ENCODE measurements around the gene OR2Y1. TPM values are rescaled to one million over a fixed set of nuclear protein-coding genes. Genes with fewer than 3 reads are reported as not detected.

The OR2Y1 gene
- total and polyA plus RNA-seq, 2 of the 13 experiments (the other 11 are each of a cell fraction or from before 2014, with no cell fraction given), result not detected

- ChIA-PET POLR2A (interaction anchor here (1.4 to 2.0 kb wide), 2 partner anchors 22 to 24 kb away, joined by 5 to 8 read pairs; no protein-coding TSS in a partner anchor), CTCF (ENCODE audit: low intra/inter-chr PET ratio, low total read pairs) (no interaction called here)
- Histone ChIP-seq H3K27ac (ENCODE audit: extremely low read length, insufficient read depth, low read length) (no peak overlapping the region), H3K36me3 (replicated peaks in 1 of 2; ENCODE audit: control insufficient read depth in 1 of 2, insufficient read depth in 2 of 2, low read length in 2 of 2) (peaks cover 11 to 21% of the 10 kb centered on the region in 2 experiments; a peak in 4 of 5 replicates), H3K4me1 (ENCODE audit: insufficient read depth, low read length) (peaks cover 12% of the 10 kb centered on the region), H3K27me3 (ENCODE audit: control insufficient read depth in 1 of 2, insufficient read depth in 2 of 2, low read length in 2 of 2) (0 out of 5 replicates have a peak, but pooled peaks cover 0 to 4% of the 10 kb centered on the region in 2 experiments), H3K79me2 (ENCODE audit: insufficient read depth, low read length) (no peaks in the 10 kb centered on the region), H3K9ac (ENCODE audit: insufficient read depth, low read depth, low read length) (no peak overlapping the region), H3K4me3 (replicated peaks in 1 of 3; ENCODE audit: insufficient read depth in 1 of 3, low read depth in 2 of 3, low read length in 3 of 3) (no peak overlapping the region), H3K9me3 (ENCODE audit: low read length) (no peaks in the 10 kb centered on the region), H2AFZ (ENCODE audit: low read length) (no peak overlapping the region), H3K4me2 (ENCODE audit: low read depth, low read length) (no peak overlapping the region), H4K20me1 (ENCODE audit: insufficient read depth, low read length) (no peaks in the 10 kb centered on the region)
- intact Hi-C loops (cut with micrococcal nuclease; ENCODE audit: unreplicated experiment) (no loop called here), in situ Hi-C loops (cut with HindIII; ENCODE audit: extremely low pct_ligation_motif_present, low pct_unique_long_range_greater_than_20kb) (loop anchor here (10.0 kb wide), 1 partner anchor 368 kb away; no protein-coding TSS in a partner anchor)
- BruUV-seq (replicated peaks), result no TSS peak
- no peak for DNase-seq (ENCODE audit: low spot score)
- WGBS (ENCODE audit: low lambda C conversion rate), result 89% methylated on average over 21 of the region's 21 CpGs
- TF ChIP-seq ZBED4 (CRISPR knock-in tag; IDR thresholded peaks at IDR 0.05; ENCODE audit: borderline replicate concordance), result no peak
- no peak for TF ChIP-seq ZNF704 (CRISPR knock-in tag; IDR thresholded peaks at IDR 0.05; ENCODE audit: borderline replicate concordance)
- no peak for TF ChIP-seq ZNF710 (CRISPR knock-in tag; IDR thresholded peaks at IDR 0.05; ENCODE audit: borderline replicate concordance)
- no peak for TF ChIP-seq ZFP62 (CRISPR knock-in tag; IDR thresholded peaks at IDR 0.05)
- TF ChIP-seq CERS6 (CRISPR knock-in tag; IDR thresholded peaks at IDR 0.05), result no peak
- TF ChIP-seq POLR2G (IDR thresholded peaks at IDR 0.05; ENCODE audit: low read depth, low read length), result no peak
- no peak for TF ChIP-seq GLMP (CRISPR knock-in tag; IDR thresholded peaks at IDR 0.05; ENCODE audit: borderline replicate concordance)
- FAIRE-seq, result no peak
- ATAC-seq, result no peak
Observed at GRCh38 chr5:180786531-180787398, 46.9 kb upstream of the OR2Y1 start.
